ENCODE results near the gene ATP2B2.

- no peak for TF ChIP-seq POLR2A (IDR thresholded peaks at IDR 0.05)
- TF ChIP-seq CTCF (IDR thresholded peaks at IDR 0.05), result no peak
Measured at GRCh38 chr3:10353160-10353559, 152.2 kb downstream of the ATP2B2 start.

All from uterus (tissue), 2 donors.